ENCODE data around the gene INSYN2B.

Gene INSYN2B

DNA sequence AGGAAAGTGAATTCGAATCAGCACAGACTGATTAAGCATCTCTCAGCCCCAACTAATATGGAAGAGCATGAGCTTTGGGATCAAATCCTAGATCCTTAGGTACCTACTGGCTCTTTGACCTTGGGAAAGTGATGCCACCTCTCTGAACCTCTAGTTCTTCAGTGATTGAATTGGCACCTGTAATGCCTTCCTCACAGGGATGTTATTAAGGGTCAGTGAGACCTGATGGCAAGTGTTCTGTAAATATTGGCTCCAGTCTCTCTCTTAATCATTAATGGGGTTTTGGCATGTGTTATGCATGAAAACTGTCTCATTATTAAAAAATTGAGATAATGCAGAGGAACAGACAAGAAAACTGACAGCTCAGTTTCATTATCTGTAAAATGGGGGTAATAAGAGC lies 115.8 kb downstream of the INSYN2B start:
- in situ Hi-C loops (cut with MboI; ENCODE audit: low sequenced_read_pairs, unreplicated experiment) = no loop called here
- TF ChIP-seq, protein P1, sequence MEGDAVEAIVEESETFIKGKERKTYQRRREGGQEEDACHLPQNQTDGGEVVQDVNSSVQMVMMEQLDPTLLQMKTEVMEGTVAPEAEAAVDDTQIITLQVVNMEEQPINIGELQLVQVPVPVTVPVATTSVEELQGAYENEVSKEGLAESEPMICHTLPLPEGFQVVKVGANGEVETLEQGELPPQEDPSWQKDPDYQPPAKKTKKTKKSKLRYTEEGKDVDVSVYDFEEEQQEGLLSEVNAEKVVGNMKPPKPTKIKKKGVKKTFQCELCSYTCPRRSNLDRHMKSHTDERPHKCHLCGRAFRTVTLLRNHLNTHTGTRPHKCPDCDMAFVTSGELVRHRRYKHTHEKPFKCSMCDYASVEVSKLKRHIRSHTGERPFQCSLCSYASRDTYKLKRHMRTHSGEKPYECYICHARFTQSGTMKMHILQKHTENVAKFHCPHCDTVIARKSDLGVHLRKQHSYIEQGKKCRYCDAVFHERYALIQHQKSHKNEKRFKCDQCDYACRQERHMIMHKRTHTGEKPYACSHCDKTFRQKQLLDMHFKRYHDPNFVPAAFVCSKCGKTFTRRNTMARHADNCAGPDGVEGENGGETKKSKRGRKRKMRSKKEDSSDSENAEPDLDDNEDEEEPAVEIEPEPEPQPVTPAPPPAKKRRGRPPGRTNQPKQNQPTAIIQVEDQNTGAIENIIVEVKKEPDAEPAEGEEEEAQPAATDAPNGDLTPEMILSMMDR (IDR thresholded peaks at IDR 0.05; ENCODE audit: borderline replicate concordance, control extremely low read depth, extremely low read depth, insufficient read depth, missing control alignments) = no peak
- no peak for DNase-seq (ENCODE audit: low spot score)

DNA sequence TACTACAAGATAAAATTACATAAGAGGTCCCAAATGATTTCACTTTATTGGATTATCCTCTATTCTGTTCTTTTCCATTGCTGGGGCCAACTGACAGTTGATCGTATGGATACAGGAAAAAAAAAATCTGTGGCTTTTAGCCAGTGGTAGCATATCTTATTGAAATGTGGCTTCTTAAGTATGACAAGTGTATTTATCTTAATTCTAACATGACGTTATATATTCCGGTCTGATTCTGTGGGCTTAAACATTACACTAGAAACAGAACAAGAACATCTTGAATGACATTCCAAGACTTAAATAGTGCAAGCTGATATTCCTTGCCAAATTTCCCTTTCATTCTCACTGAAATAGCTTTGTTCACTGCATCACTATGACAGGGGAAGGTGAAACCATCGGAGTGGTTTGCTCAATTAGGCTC lies 117.9 kb downstream of the INSYN2B start:
- no peak for DNase-seq (ENCODE audit: low spot score)
- in situ Hi-C loops (cut with MboI; ENCODE audit: low sequenced_read_pairs, unreplicated experiment) = no loop called here
- TF ChIP-seq, protein P1 (IDR thresholded peaks at IDR 0.05; ENCODE audit: borderline replicate concordance, control extremely low read depth, extremely low read depth, insufficient read depth, missing control alignments) = no peak

DNA sequence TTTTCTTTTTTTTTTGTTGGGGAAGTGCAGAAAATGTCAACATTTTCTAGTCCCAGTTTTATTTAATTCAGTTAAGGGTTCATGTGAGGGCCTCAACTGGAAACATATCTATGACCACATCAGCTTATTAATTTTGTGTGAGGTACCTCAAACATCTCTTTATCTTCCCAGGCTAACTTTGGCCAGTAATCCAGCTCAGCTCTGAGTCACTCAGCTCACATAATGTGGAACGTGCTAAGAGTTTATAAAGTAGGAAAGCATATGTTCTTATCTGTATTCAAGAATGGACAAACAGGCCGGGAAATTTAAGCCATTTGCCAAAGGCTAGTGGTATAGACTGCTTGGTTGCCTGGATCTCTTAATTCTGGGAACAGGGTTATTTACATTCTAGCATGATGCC lies 118.4 kb downstream of the INSYN2B start:
- TF ChIP-seq, protein P1 (IDR thresholded peaks at IDR 0.05; ENCODE audit: borderline replicate concordance, control extremely low read depth, extremely low read depth, insufficient read depth, missing control alignments) = no peak
- DNase-seq (ENCODE audit: low spot score) = no peak
- in situ Hi-C loops (cut with MboI; ENCODE audit: low sequenced_read_pairs, unreplicated experiment) = no loop called here

DNA sequence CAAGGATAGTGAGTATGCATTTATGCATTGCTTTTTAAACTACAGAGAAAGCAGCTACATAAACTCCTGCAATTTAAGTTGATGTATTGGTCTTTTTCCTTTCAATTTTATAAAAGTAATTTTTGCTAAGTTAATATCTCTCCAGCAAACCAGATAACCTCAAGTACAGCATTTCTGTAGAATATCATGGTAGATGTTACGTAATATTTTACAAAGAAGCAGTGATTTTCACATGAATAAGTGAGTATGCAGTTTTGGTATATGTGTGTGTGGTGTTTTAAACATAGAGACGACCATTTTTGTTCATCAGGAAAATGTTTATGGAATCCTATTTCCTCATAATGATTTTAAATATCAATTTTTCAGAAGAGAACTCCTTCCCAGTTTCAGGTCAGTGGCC lies 118.9 kb downstream of the INSYN2B start:
- no peak for DNase-seq (ENCODE audit: low spot score)
- TF ChIP-seq, protein P1 (IDR thresholded peaks at IDR 0.05; ENCODE audit: borderline replicate concordance, control extremely low read depth, extremely low read depth, insufficient read depth, missing control alignments) = no peak
- in situ Hi-C loops (cut with MboI; ENCODE audit: low sequenced_read_pairs, unreplicated experiment) = no loop called here

DNA sequence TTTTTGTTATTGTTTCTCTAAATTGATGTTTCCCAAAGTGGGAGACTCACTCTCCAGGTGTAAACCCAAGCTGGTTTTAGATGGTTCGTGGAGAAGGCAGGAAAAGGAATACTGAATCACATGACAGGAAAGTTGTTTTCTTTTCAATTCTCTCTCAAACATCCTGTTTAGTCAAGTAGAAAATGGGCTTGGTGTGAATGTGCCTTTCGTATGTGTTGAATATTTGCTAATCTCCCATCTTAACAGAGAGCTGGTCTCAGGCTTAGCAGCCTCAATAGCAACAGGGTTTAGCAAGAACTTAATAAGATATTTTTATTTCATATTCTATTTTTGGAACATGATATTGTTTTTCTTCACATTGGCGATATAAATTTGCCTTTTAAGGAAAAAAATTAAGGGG lies 119.7 kb downstream of the INSYN2B start:
- TF ChIP-seq, protein P1 (IDR thresholded peaks at IDR 0.05; ENCODE audit: borderline replicate concordance, control extremely low read depth, extremely low read depth, insufficient read depth, missing control alignments) = no peak
- DNase-seq (ENCODE audit: low spot score) = no peak

DNA sequence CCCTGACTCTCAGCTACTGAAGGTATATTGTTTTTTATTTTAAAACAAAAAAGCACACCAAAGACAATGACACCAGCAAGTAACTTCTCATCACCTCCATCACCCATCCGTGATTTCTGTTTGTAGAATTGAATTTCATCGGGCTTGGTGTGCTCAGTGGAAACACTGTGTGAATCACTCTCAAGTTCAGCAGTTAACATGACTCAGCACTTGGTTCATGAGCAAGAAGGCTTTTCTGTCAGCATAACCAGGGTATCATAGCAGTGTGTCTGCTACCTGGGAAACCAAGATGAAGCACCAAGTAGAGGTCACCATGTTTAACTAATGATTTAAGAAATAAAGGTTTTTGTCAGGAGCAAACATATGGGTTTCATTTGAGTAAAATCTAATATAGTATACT lies 123.7 kb downstream of the INSYN2B start:
- in situ Hi-C loops (cut with MboI; ENCODE audit: low sequenced_read_pairs, unreplicated experiment) = no loop called here
- DNase-seq (ENCODE audit: low spot score) = no peak
- TF ChIP-seq, protein P1 (IDR thresholded peaks at IDR 0.05; ENCODE audit: borderline replicate concordance, control extremely low read depth, extremely low read depth, insufficient read depth, missing control alignments) = no peak

More for the DNA sequence above, 119.7 kb downstream of the INSYN2B start:
- in situ Hi-C loops (cut with MboI; ENCODE audit: low sequenced_read_pairs, unreplicated experiment) = no loop called here

All from GM13976 (cell line).